ENCODE measurements around the gene TMED6.

Gene TMED6

DNA sequence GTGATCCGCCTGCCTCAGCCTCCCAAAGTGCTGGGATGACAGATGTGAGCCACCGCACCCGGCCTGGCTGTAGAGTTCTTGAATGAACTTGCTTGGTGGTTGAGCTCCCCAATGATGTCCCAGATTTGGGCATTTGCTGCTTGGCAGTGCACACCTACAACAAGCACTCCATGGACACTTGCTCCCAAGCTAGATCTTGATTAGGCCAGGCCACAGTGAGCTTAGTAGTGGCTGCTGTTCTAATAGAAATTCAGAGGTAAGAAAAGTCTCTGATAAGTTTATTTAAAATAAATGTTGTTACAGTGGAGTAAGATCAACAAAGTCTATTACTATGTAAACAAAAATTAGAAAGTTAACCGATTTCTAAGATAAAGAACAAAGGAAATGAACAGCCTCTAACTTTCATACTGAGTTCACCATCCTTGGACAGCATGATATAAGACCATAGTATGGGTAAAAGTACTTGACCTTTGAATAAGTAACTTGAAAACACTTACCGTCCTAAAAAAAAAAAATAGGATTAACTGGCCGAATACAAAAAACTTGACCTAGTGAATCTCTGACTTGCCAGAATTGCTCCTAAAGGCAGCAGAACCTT is 951 bp downstream of the TMED6 start:
- DNase-seq = no peak

DNA sequence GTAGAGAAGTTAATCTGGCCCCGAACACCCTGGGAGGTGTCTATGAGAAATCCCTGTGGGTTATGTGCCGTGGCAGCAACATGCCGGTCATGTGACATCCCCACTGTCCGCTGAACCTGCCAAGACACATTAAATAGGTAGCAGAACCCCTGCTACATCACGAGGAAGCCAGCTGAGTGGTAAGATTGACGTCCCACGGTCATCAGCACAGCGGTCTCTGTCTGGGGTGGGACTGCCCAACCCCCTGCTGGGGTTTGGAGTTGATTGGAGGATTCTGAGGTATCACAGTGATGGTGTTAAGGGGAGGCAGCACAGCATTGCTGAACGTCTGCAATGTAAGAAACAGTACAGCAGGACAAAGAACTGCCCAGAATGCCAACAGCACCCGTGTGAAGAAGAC is 2.0 kb downstream of the TMED6 start:
- DNase-seq = no peak

DNA sequence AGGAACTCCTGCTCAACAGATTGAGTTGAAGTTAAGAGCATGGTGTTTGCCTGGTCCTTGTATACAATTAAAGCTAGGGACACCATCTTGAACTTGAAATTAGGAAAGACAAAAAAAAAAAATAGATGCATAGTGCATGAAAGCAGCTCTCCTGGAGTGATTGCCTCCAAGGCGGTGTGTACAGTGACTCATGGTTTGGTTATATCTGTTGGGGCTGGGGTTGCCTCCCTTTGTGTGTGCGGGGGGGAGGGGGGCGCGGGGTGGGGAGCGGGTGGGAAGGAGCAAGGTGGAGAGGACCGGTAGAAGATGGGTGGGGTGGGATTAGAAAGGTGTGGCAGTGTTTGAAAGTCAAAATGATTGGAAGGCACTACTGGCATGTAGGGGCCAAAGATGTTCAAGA is 3.4 kb downstream of the TMED6 start:
- DNase-seq = no peak

DNA sequence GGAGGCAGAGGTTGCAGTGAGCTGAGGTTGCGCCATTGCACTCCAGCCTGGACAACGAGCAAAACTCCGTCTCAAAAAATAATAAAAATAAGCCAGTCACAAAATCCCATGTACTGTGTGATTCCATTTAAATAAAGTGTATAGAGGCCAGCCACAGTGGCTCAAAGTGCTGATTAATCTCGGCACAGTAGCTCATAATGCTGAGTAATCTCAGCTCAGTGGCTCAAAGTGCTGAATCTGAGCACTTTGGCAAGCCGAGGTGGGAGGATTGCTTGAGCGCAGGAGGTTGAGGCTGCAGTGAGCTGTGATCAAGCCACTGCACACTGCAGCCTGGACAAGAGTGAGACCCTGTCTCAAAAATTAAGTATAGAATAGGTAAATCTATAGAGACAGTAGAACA is 4.9 kb downstream of the TMED6 start:
- DNase-seq = no peak

DNA sequence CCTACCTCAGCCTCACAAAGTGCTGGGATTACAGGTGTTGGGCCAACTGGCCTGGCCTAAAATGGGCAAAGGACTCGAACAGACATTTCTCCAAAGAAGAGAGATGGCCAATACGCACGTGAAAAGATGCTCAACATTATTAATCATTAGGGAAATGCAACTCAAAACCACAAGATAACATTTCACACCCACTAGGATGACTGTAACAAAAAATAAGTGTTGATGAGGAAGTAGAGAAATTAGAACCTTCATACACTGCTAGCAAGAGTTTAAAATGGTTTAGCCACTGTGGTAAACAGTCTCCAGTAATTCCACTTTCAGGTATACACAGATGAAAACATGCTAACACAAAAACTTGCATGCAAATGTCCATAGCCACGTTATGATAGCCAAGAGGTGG is 5.7 kb downstream of the TMED6 start:
- no peak for DNase-seq

DNA sequence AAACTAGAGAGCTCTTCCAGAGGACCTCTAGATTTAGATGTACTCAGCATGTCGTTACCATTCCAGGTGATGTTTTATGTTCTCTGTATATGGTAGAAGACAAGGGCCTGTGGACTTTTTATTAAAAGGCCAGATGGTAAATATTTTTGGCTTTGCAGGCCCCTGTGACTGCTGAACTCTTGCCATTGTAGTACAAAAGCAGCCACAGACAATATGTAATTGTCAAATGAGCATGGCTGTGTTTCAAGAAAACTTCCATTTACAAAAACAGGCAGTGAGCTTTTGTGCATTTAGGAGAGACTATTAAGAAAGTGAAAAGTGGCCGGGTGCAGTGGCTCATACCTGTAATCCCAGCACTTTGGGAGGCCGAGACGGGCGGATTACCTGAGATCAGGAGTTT is 7.4 kb downstream of the TMED6 start:
- DNase-seq = no peak

DNA sequence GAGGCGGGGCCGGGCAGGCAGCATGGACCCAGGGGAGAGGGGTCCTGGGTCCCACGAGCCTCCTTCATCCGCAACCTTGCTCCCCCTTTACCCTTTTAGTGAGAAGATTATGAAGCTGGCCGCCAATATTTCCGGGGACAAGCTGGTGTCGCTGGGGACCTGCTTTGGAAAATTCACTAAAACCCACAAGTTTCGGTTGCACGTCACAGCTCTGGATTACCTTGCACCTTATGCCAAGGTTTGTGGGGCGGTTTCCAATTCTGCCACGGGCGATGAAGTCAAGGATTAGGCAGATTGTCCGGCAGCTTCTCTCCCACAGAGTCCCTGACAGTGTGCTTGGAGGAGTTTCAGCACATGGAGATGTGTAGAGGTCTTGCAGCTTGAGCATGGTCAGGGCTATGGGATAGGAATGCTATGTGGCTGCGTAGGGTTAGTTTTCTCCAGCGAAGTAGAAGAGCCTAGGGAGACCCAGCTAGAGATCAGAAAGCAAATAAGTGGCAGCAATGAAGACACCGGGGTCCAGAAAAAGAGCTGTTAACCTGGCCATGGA is 11.4 kb downstream of the TMED6 start:
- no peak for DNase-seq

DNA sequence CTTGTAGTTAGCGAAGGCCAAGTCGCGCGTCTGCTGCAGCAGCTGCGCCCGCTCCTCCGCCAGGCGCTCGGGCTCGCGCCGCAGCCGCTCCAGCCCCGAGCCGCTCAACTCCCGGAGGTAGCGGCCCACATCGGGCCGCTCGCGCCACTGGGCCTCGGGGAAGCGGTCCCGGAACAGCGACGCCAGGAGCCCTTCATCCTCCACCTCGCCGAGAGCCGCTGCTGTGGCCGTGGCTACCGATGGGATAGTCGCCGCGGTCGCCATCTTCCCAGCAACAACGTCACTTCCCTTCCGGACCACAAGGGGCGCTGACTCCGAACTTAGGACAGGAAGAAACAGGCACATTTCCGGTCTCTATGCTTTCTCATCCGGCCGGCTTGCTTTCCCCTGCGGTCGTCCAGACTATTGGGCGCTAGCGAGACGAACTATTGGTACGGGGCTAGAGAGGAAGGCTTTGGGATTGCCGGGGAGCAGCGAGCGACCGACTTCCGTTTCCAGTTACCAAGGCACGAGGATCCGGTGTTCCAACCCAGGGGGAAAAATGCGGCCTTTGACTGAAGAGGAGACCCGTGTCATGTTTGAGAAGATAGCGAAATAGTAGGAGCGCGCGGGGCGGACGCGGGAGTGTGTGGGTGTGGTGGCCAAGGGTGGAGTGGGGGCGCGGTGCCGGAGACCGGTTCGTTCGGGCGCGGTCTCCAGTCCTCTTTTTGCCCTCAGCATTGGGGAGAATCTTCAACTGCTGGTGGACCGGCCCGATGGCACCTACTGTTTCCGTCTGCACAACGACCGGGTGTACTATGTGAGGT is 12.1 kb downstream of the TMED6 start, which contains the start of the genes COG8 and NIP7:
Gene COG8 (minus strand): TSS at position 276 of the 806 bp plus-strand sequence. CDS start 12 bp downstream, at position 264.
Gene NIP7 (plus strand): TSS at position 484 of the 806 bp plus-strand sequence. CDS start 58 bp downstream, at position 542.
- DNase-seq = peak; percentile 94

DNA sequence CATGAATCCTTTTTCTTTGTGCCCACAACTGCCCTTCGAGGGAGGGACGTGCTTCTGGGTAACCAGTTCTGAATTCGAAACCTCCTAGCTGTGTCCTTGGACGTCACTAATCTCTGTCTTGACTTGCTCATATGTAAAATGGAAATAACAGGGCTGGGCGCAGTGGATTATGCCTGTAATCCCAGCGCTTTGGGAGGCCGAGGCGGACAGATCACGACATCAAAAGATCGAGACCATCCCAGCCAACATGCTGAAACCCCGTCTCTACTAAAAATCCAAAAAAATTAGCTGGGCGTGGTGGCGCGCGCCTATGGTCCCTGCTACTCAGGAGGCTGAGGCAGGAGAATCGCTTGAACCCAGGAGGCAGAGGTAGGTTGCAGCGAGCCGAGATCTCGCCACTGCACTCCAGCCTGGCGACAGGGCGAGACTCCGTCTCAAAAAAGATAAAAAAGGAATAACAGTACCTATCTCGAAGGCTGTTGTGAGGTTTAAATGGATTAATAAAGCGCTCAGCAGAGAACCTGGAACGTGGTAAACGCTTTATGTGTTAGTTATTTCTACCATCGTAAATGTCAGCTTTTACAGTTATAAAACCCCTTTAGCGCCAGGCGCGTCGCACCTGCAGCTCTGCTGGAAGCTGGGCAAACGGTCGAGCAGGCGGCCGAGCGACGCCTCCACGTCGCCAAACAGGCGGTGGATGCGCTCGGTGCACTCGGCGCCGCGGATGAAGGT is 12.9 kb downstream of the TMED6 start:
- DNase-seq = no peak

DNA sequence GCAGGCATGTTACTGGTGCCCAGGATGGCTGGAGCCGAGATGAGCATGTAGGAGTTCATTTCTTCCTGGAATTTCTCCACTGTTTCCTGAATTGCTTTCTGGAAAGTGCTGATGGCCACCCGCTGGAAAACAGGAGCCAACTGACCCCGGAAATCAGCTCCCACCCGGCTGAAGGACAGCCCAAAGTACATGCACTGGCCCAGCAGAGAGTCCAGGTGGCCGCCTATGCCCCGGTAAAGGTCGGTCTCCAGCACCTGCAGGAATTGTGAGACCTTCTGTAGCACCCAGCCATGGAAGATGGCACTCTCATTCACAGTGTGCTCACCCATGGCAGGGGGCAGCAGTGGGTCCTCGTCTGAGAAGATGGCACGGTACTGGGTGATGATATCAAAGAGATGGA is 16.9 kb downstream of the TMED6 start:
- no peak for DNase-seq

DNA sequence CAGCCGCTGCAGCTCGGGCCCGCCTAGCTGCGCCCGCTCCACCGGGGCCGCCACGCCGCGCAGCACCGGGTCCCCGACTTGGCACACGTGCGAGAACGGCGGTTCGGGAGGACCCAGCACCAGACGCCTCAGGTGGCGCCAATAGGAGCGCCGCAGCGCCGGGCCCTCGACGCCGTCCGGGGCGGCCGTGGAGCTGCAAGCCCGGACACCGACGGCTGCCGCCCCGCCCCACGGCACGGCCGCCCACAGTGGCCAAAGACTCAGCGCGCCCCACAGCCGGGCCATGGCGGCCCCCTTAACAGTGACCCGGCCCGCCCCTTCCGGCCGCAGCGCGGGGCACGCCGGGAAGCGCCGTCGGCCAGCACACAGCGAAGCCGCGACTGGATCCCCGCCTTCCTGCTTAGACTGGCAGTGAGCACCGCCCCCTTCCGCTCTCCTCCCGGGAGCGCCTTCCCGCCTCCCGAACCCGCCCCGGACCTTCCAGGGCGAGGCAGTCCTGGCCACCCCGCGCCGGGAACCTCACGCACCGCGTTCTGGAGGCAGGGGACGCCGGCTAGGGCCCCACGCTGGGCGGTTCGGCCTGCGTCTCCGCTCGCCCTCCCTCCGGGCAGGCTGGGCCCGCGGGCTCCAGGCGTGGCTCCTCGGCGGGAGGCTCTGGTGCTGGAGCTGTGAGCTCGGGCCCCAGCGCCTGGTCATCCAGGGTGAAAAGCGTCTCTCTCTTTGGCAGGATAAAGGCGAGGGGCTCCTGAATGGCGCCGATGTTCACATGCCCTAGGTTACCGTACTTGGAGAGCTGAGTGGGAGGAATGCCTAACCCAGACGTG is 21.1 kb downstream of the TMED6 start, which contains the start of gene PDF:
Gene PDF (minus strand): TSS at position 303 of the 824 bp plus-strand sequence. CDS start 18 bp downstream, at position 285.
- peak; percentile 96 for DNase-seq

DNA sequence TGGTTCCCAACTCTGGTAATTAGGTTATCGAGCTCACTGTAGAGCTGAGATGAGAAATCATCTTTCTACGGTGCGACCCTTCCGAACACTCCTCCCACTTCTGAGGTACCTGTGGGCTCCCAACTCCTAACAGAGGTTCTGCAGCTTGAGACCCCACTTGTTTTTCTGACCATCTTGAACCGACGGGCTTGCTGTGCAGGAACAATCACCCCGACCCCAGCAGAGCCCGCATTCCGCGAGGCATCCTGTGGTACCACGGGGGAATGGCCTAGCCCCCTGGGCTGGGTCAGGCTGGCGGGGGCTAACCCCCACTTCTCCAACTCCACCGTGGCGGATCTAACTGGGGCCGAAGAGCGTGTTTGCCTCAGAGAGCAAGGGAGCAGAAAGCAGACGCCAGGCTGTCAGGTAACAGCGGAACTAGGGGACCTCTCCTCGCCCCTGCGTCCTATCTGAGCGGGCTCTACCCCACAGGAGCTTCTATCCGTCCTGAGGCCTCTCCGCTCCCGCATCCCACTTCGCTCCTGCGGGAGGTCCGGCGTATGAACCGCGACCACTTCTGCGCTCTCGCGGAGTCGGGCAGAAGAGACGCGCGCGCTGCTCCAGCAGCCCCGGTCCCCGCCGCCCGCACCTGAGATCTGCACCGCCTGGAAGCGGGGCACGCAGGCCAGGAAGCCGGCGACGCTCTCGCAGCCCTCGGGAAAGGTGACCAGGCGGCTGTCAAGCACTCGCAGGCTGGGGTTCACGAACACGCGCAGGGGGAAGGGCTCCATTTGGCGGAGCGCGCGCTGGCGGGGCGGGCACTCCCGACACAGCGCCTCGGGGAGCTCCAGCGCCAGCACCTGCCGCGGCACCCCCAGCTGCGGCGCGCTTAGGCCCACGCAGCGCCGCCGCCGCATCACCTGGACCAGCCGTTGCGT is 22.0 kb downstream of the TMED6 start:
- DNase-seq = peak; percentile 50

DNA sequence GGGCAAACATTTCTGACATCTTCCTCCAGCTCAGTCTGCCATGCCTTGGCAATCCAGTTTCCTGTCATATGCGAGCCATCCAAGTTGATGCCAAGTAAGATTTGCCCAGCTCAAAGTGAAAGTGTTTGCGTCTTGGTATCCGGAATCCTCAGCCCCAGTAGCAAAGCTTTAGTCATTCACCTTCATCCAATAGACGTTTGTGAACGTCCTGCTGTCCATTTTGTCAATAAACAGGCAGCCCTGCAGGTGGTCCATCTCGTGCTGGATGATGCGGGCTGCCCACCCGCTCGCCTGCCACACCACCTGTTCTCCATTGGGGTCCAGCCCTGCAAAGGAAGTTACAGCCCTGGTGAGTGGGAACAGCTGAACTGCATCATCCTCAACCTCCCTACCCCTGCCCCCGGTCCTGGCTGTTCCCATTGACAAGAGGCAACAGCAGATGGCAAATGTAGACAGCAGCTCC is 22.7 kb downstream of the TMED6 start:
- no peak for DNase-seq

DNA sequence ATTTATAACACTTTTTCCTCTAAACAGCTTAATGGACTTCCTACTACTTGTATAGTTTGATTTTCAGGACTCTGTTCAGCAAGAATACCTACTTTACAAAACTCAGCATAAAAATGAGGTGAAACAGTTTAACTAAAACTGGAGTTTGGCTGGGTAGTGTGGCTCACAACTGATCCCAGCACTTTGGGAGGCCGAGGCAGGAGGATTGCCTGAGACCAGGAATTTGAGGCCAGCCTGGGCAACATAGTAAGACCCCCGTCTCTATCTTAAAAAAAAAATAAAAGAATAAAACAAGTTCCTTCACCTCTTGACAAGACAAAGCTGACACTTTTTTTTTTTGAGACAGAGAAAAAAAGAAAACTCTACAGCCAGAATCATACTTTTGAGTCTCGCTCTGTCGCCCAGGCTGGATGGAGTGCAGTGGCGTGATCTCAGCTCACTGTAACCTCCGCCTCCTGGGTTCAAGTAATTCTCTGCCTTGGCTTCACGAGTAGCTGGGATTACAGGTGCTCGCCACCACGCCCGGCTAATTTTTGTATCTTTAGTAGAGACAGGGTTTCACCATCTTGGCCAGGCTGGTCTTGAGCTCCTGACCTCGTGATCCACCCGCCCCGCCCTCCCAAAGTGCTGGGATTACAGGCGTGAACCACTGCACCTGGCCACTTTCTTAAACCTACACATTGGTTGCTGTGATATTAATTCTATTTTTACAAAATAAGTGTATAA is 23.8 kb downstream of the TMED6 start:
- DNase-seq = no peak

DNA sequence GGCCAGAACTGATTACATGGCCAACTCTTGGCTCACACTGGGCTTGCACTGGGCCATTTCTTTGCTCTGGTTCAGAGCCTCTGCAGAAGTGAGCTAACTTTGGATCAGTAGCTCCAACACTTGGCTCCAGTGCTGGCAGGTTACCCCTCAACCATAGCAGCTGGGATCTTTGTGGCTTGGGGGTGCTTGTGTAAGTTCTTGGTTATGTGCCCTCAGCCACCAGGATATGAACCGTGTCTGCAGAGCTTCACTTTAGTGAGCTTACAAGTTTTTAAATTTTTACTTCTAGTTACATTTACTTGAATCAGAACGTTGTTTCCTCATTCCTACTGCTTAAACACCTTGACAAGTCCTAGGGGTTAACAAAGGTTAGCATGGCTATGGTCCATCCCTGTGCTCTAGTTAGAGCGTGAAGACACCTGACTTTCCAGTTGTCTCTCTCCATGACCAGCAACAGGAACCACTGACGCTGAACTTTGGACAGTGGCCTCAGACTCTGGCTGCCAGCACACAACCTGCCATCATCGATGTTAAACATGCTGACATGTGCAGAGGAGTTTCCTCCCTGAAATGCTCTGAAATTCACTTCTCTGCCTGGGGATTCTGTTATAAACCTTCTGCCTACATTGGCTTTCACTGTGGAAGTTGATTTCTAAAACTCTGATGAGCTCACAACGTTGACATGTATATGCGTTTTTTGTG is 25.3 kb downstream of the TMED6 start:
- DNase-seq = no peak

DNA sequence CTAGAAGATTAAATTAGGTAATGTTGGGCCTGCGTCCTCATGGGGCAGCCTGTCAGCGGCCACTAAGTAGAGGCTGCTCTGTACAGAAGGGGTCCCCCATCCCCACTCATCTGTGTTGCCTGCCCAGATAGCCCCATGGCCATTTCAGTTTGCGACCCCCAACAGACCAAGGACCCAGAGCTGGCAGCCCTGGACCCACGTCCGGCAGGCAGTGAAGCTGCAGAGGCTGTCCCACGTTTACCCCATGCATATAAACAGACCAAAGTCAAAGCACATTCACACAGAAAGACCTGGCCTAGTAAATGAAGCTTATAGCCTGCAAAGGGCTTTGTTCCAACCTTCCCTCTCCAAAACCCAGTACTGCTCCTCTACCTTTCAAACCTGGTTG is 25.8 kb downstream of the TMED6 start:
- DNase-seq = no peak

DNA sequence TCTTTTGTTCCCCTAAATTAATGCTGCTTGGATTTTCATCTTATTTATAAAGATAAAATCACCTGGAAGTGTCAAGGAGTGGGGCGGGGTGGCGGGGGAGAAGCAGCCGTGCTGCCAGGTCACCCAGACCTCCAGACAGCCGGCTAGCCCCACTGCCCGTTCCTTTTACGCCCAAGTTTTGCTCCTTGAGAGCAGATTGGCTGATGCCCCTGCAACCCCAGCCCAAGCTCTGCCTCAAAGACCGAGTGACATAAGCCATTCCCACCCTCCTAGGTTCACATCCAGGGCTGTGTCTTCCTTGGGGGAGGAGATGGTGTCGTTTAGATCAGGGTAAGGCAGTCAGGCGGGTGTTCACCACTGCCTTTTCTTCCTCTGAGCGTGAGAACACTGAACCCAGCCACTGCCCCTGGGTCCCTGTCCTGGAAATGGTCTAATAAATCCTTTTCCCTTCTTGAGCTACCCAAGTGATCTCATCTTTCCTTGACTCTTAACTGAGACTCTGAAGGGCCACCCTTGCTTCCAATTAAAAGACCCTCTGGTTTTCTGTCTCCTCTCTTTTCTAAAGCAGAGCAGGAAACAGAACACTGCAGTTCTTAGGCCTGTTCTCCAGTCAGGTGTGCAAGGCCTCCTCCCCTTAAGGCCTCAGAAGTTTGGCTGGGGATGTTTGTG is 26.9 kb downstream of the TMED6 start:
- DNase-seq = no peak

DNA sequence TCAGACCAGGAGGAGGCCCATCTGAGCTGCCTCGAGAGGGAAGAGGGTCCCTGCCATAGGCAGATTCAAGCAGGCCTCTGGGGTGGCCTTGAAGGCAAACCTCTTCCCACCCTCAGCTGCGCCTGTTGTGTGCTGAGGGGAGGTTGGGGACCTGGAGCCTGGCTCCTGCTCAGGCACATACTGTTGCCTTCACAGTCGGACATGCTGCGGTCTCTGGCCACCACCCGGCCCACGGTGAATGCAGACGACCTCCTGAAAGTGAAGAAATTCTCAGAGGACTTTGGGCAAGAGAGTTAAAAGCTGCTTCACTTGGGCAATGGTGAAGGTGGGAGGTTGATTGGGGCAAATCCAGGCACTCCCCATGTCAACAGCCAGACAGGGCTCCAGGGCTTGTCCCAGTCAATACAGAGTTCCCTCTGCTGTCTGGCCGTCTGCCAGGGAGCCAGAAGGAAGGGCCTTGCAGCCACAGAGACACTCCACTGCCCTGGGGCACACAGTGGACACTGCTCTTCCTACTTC is 27.5 kb downstream of the TMED6 start:
- DNase-seq = no peak

DNA sequence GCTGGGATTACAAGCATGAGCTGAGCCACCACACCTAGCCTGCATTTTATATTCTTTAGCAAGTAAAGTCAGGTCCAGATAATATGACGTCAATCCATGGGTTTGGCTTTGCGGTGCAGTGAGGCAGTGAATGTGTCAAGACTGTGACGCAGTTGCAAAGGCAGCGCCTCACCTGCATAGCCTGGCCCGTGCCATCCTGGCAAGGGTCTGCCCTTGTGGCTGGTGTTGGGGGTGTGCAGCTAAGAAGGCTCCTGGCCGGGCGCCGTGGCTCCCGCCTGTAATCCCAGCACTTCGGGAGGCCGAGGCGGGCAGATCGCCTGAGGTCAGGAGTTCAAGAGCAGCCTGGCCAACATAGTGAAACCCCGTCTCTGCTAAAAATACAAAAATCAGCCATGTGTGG is 28.2 kb downstream of the TMED6 start:
- no peak for DNase-seq
